DMS 273 (cell line): Measurements from ENCODE around the gene VSX2.
"Not testable (repeated sequence)": the region's sequence is repeated elsewhere in the genome, so short reads cannot be mapped to it uniquely, and the experiment has no call there.

Experiments used
- DNase-seq: peaks from one replicate; lab custom pipeline; 2025; ENCODE audit not compliant: unreplicated experiment; lab: John Stamatoyannopoulos, UW

The VSX2 gene

DNA sequence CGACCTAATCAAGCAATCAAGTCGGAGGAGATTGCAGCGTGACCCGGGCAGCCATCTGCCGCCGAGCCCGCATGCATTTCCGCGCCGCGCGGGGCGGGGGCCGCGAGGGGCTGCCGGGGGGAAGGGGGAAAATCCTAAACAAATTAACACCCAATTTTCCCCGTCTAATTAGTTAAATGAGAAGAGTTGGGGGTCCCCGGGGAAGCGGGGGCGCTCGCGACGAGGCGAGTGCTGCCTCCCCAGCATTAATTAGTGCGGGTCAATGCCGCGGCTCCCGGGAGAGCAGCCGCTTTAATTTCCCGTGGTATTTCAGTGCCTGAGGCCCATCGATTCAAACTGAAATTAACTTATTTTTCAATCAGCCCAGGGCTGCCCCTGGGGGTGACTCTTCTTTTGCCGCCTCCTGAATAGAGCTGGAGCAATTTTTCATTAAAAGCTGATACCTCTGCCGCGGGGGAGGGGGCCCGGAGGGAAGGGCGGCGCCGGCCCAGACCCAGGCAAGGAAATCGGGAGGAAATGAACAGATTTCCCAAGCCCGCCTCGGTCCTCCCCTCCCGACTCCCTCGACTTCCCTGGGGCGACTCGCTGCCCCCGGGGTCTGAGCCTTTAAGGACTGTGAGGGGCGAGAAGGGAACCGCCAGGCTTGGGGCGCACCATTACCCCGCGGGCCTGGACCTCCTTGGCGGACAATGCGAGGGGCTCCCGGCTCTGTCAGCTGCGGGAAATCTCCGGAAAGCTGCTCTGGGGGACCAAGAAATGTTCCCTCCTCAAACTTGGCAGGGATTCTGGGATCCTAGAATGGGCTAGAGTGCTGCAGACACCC lies 18.9 kb downstream of the VSX2 start:
- DNase-seq: peak; percentile 70

DNA sequence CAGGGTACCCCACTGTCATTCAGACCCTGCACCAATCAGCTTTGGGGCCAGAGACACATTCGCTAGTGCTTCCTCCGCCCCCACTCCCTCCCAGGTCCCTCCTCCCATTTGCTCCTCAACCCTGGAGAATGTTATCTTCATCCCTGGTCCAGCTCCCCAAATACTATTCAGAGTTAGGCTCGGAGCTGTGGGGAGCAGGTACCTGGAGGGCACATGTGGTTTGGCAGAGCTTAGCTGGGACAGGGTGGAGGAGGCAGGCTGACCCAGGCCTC lies 19.5 kb downstream of the VSX2 start:
- DNase-seq: no peak

DNA sequence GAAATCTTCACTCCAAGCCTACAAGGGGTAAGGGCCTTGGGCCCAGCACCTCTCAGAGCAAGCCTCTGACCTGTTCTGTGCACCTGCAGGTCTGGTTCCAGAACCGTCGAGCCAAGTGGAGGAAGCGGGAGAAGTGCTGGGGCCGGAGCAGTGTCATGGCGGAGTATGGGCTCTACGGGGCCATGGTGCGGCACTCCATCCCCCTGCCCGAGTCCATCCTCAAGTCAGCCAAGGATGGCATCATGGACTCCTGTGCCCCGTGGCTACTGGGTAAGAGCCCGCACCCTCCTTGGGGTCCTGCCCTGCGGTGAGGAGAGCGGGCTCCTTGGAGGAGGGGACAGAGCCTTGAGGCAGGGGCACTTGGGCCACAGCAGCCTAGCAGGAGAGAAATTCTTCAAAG lies 20.3 kb downstream of the VSX2 start:
- DNase-seq: no peak

DNA sequence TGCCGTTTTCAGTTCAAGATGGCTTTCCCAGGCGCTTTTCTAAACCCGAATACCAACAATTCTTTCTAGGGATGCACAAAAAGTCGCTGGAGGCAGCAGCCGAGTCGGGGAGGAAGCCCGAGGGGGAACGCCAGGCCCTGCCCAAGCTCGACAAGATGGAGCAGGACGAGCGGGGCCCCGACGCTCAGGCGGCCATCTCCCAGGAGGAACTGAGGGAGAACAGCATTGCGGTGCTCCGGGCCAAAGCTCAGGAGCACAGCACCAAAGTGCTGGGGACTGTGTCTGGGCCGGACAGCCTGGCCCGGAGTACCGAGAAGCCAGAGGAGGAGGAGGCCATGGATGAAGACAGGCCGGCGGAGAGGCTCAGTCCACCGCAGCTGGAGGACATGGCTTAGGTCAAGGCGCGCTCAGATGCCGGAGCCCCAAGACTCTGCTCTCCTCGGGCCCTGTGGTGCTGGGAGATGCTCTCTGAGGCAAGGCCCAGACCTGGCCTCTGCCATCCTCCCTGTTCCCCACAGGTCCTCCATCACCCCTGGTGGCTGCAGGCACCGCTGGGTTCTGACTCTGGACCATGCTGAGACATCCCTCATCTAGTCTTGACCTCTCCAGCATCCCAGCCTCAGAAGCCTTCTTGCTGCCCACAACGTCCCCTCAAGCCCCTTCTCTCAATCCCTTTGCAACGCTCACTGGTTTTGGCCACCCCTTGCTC lies 21.4 kb downstream of the VSX2 start:
- DNase-seq: no peak

DNA sequence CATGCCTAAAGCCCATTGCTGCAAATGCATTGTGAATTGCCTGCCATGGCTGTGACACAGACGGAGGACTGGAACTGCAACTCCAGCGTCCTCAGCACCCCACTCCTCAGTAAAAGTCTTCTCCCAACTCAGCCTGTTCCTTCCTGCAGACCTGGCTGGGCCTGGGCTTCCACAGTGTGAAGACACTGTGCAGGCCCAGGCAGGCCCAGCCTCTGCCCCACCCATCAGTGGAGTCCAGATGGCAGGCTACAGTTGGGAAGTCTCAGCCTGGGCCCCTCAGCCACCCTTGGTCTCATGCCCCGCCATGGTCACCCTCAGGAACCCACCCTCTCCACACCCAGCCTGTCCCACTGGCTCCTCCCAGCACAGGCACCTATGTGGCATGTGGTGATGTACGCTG lies 22.0 kb downstream of the VSX2 start:
- DNase-seq: peak; percentile 81

DNA sequence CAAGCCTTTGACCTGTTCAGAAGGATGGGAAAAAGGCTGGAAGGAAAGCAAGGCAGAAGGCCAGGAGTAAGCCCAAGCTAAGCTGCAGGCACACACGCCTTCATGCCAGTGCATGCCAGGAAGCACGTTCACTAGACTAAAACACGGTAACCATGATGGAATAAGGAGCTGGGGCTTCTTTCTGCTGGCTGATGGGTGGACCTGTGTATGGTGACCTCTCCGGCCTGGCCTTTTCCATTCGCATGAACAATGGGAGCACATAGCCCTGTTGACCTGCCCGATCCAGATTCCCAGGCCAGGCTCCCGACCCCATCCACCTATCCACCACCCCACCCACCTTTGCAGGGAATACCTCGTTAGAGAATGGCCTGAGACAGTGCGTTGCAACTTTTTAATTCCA lies 22.8 kb downstream of the VSX2 start:
- DNase-seq: no peak

DNA sequence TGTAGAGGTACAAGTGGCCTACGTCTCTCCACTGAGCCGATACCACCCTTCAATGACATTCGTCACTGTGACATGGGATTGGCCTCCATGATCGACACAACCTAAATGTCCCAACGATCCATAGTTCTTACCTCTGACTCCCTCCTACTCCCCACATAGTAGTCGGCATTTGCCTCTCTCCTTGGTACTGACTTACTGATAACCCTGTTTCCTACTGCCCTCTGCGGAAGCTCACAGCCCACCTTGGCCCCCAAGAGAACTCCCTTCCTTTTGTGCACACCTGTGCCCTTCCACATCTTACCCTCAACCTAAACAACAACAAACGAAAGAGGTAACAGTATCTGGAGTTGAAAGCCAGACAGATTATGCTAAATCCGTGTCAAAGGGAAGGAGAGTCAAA lies 23.9 kb downstream of the VSX2 start:
- no peak for DNase-seq

DNA sequence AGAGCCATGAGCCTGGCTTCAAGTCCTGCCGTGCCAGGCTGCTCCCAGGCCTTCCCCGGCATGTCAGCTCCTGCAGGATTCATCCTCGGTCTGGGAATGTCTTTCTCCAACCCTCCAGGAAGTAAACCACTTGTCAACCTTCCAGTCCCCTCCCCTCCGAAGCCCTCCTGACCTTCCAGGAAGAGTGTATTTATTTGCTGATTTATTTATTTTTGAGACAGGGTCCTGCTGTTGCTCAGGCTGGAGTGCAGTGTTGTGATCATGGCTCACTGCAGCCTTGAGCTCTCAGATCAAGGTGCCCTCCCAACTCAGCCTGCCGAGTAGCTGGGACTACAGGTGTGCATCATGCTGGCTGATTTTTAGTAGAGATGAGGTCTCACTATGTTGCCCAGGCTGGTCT lies 24.7 kb downstream of the VSX2 start:
- DNase-seq: no peak

DNA sequence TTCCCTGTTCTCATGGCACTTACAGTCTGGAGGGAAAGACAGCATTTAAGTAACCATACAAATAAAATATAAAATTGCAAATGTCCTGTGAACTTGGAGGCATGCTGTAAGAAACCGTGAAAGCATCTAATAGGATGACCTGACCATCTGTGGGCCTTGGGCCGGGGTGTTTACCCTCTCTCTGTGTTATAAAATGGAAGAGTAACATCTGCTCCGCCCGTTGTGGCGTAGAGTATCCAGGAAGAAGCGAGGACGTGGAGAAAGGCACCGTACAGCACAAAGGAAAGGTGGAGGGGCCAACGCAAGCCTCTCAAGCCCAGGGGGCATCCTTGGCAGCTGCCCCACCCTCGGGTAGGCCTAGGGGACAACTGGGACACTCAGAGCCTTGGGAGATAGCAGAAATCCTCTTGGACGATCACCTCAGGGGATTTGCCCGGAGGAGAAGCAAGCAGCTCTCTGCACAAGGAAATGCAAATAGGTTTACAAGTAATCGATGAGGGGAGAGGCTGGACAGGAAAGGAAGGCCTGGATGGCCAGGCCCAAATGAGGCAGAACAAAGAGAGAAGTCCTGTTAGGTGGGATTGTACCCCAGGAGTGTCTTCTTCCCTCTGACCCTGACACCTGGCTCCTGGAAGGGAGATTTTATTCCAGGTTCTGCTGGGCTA lies 26.2 kb downstream of the VSX2 start:
- peak; percentile 64 for DNase-seq

DNA sequence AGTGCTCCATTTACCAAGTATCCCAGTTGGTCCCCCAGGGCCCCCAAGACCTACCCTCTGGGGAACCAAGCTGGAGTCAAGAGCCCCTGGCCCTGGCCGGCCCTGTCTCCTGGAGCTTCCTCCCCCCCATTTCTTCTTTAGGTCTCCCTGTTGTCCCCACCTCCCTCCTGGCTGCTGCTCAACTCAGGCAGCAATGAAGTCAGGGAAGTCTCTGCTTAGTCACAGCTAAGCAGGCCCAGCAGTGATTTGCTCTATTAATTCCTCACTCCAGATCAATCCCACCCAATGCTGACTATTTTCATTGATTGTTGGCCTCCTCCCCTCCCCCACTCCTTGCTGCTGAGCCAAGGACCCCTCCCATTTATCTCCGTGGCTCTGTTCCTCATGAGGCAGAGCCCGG lies 28.3 kb downstream of the VSX2 start:
- no peak for DNase-seq

DNA sequence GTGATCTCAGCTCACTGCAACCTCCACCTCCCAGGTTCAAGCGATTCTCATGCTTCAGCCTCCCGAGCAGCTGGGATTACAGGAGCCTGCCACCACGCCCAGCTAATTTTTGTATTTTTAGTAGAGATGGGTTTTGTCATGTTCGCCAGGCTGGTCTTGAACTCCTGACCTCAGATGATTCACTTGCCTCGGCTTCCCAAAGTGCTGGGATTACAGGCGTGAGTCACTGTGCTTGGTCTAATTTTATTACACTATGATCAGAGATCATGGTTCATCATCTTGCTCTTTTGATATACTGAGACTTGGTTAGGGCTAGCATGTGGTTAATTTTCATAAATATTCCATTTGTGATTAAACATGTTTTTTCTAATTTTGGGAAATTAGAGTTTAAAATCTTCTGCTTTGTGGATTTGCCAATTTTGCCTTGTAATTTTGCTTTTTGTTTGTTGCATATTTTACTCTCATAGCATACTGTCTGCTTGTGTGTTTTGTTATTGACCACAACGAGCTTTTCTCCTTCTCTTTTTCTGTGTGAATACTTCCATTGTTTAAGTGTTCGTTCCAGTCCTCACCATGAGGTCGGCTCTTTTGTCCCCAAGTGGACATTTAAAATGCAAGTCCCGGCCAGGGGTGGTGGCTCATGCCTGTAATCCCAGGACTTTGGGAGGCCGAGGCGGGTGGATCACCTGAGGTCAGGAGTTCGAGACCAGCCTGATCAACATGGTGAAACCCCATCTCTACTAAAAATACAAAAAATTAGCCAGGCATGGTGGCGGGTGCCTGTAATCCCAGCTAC lies 31.3 kb downstream of the VSX2 start:
- DNase-seq: not testable (repeated sequence)

DNA sequence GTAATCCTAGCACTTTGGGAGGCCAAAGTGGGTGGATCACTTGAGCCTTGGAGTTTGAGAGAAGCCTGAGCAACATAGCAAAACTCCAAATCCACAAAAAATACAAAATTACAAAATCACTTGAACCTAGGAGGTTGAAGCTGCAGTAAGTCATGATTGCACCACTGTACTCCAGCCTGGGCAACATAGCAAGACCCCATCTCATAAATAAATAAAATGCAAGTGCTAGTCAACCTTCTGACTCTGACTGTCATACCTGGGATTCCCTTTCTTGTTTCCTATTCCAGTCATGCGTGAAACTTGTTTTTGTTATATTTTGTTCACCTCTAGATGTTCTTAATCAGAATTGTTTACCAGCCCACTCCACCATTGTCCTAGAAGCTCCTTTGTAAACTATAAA lies 32.1 kb downstream of the VSX2 start:
- no peak for DNase-seq

DNA sequence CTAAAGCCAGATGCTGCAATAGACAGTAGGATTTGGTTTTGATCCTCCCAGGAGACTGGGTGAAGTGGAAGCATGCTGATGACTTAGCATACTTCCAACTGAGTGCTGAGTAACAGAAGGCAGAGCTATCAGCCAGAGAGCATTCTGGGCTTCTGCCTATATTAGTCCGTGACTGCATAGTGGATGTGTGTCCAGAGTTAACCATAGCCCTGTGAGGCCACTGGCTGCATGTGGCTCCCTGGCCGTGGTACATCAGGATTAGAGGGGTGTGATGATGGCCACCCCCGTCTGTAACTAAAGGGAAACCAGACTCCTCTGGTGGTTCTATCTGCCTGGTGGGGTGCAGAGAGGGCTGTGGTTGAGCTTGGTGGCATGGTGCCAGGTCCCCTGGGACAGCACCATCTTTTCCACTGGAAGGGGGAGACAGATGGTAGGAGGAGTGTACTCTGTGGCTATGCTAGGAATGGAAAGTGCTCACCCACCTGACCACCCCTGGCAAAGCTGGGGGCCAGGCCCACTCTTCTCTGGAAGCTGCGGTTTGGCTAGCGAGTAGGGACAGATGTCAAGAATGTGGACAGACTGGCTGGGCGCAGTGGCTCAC lies 36.1 kb downstream of the VSX2 start:
- peak; percentile 96 for DNase-seq

DNA sequence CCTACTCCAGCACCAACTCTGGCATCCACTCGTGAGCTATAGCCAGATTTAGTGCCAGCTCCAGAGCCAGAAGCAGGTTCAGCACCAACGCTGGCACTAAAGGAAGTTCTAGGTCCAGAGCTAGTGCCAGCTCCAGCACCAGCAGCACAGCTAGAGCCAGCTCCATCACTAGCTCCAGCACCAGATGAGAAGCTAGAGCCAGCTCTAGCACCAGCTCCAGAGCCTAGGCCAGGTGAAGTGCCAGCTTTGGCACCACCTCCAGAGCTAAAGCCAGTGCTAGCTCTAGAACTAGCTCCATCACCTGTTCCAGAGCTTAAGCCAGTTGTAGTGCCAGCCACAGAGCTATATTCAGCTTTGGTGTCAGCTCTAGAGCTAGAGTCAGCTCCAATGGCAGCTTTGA lies 38.8 kb downstream of the VSX2 start:
- DNase-seq: no peak

DNA sequence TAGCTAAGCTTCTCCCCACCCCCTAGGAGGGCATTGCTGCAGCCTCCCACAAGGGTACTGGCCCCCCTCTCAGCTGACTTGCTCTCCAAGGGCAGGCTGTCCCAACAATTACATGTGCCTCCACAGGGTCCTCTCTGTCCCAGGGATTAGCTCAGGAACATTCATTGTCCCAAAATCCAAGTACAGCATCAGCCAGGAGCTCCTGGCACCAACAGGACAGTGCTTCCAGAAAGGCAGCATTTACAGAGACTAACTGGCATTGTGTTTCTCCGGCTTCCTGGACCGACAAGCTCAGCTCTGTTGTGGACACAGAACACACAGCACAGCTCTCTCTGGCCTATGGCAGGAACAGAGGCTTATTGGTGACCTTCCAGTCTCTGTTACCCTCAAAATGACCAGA lies 41.8 kb downstream of the VSX2 start:
- DNase-seq: no peak

DNA sequence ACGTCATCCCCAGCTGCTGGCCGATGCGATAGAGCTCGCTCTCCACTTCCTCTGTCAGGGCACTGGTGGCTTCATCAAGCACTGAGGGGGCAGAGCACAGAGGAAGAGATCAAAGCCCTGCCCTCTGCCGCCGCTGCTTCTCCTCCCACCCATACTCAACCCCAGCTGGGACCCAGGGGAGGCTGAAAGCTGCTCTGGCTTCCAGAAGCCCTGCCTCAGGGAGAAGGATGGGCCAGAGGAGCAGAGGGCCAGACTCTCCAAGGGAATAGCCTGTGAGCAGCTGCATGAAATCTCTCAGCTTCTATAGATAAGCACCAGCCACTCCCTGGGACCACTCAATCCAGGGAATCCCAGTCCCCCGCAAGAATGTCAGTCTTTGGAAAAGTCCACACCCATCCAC lies 47.5 kb downstream of the VSX2 start:
- no peak for DNase-seq

DNA sequence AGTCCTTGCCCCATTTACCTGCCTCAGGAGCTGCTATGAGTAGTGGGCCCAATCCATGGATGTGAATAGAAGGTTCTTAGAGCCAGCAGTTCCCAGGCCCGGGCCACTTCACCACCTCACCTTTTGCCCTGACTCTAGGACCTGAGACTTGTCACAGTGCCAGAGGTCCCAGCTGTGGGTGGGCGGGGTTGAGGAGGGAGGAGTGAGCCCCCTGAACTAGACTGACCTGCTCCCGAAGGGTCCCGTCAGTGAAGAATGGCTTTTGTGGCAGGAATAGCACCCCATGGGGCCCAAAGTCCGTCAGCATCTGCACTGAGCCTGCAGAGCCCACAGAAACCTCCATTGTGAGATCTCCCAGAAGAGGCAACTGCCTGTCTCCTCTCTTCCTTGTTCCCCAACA lies 50.6 kb downstream of the VSX2 start:
- no peak for DNase-seq

DNA sequence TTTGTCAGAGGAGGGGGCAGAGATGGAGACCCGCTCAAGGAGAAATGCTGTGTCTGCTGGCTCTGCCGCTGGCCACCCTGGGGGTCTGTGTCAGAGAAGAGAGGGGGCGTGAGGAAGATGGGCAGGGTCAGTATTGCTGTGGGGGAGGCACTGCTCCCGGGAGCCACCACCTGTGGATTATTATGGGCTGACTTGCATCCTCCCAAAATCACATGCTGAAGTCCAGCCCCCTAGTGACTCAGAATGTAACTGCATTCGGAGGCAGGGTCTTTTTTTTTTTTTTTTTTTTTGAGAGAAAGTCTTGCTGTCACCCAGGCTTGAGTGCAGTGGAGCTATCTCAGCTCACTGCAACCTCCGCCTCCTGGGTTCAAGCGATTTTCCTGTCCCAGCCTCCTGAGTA lies 51.2 kb downstream of the VSX2 start:
- DNase-seq: peak; percentile 70

DNA sequence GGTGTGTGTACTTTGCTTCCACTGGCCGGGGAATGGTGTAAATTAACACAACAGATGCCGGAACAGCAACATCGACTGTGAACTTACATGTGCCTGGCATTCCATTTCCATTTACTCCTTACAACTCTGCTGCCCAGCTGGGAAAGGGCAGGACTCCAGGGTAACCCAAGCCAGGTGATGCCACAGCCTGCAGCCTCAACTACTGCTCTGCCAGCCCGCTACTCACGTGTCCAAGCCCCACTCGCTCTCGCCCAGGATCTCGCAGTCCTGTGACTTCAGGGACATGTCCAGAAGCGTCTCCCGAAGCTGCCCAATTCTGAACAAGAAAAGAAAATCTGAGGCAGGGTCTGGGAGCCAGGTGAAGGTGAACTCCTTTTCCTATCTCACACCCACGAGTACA lies 52.8 kb downstream of the VSX2 start:
- no peak for DNase-seq

DNA sequence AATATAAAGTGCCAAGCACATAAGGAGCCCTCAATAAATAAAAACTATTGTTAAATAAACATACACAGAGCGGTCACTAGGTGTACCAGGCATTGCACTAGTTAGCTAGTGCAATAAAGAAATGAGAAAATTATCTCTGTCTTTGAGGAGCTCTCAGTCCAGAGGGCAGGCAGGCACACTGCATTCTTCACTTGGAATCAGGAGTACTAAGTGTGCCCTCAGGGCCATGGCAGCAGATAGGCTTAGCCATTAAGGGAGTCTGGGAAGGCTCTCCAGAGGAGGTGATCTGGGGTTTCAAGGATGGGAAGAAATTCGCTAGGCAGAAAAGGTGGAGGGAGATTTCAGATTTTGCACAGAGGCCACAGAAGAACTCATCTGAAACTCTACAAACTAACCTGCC lies 54.4 kb downstream of the VSX2 start:
- no peak for DNase-seq

DNA sequence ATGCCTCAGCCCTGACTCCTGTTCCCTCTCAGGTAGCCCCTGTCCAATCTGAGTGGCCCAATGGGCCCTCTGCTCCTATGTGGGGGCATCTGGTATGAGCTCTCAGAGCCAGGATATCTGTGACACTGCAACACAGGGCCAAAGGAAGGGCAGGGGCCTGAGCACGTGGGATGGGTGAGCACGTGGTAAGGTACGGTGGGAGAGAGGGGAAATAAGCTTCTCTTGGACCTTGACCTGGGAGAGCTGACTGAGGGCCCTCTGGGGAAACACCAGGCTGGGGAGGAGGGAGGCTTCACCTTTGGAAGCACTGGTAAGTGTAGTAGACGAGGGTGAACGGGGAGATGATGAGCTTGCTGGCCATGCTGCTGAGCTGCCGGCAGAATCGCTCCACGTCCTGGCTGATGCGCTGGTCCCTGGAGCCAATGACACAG lies 56.8 kb downstream of the VSX2 start:
- no peak for DNase-seq
